Heart left ventricle (tissue), 16 donors: Measurements from ENCODE around the gene WDR62. TPM values are rescaled to one million over a fixed set of nuclear protein-coding genes. Genes with fewer than 3 reads are reported as not detected.
"Not testable (repeated sequence)": the region's sequence is repeated elsewhere in the genome, so short reads cannot be mapped to it uniquely, and the experiment has no call there.

Experiments used
- ATAC-seq, 4 donors: fragments of 200-7000 bp; cut with Tn5 transposase; one replicate each; pipeline ENCODE4 v1.9.1; 2020 to 2022; ENCODE audit warnings: moderate library complexity in 4 of 4, mild to moderate bottlenecking in 3 of 4, moderate number of reproducible peaks in 1 of 4
- DNase-seq, 5 donors: peaks; one replicate each; pipeline ENCODE4 v3.0.0-alpha.2; 2020
- H3K27ac ChIP-seq, 12 donors: fragments of 200-600 bp; sonication (generic) in 4 of 12; one replicate each; pipeline versions ENCODE4 v1.5.0 to v1.8.0; 2016 to 2022; ENCODE audit warnings: mild to moderate bottlenecking in 2 of 12
- H3K27me3 ChIP-seq, 9 donors: fragments of 200-600 bp; sonication (generic) in 2 of 9; one replicate each; pipeline versions ENCODE4 v1.5.1 to v1.8.0; 2016 to 2022; ENCODE audit warnings: mild to moderate bottlenecking in 3 of 9
- H3K36me3 ChIP-seq, 9 donors: fragments of 200-600 bp; sonication (generic) in 2 of 9; one replicate each; pipeline versions ENCODE4 v1.5.0 to v1.8.0; 2018 to 2022; ENCODE audit warnings: mild to moderate bottlenecking in 2 of 9
- H3K4me1 ChIP-seq, 12 donors: fragments of 200-600 bp; sonication (generic) in 4 of 12; one replicate each; pipeline versions ENCODE4 v1.5.0 to v1.8.0; 2016 to 2022; ENCODE audit warnings: mild to moderate bottlenecking in 3 of 12
- H3K4me3 ChIP-seq, 12 donors: fragments of 200-600 bp; sonication (generic) in 4 of 12; one replicate each; pipeline versions ENCODE4 v1.5.0 to v1.8.0; 2017 to 2022; ENCODE audit warnings: mild to moderate bottlenecking in 9 of 12, moderate library complexity in 4 of 12
- H3K9me3 ChIP-seq, 12 donors: fragments of 200-600 bp; sonication (generic) in 4 of 12; one replicate each; pipeline versions ENCODE4 v1.5.0 to v1.8.0; 2016 to 2022; ENCODE audit warnings: mild to moderate bottlenecking in 1 of 12
- CTCF ChIP-seq, 12 donors: fragments of 200-600 bp; sonication (generic) in 4 of 12; IDR thresholded peaks; one replicate each; pipeline versions ENCODE4 v1.5.0 to v1.8.0; 2018 to 2022; ENCODE audit warnings: antibody characterized with exemption in 12 of 12, mild to moderate bottlenecking in 5 of 12
- POLR2A ChIP-seq, 2 donors: fragments of 450-650 bp; IDR thresholded peaks; one replicate each; pipeline ENCODE4 v1.6.1; 2017; ENCODE audit warnings: antibody characterized with exemption in 2 of 2, mild to moderate bottlenecking in 2 of 2, moderate library complexity in 2 of 2
- WGBS, 4 donors: extraction: QIAGEN DNeasy Blood & Tissue Kit in 2 of 4; methylation state at CpG; one replicate each; pipeline versions ENCODE4 v1.1.5 to v1.1.7; 2013 to 2018; 5-methylcytosine and 5-hydroxymethylcytosine counted together
- intact Hi-C, 10 donors: fragments of 100-400 bp; cut with DNase I; formaldehyde crosslinking; loops; one replicate each; pipeline versions ENCODE4 v1.11.1 to v1.14.2; 2022
- polyA plus RNA-seq, 2 donors: library from polyadenylated mRNA; stranded (reverse); fragments of 200-250 nt; gene quantifications; one replicate each; pipeline ENCODE4 v1.2.3, GENCODE V29; 2013
- total RNA-seq, 9 donors: library from RNA; depleted of rRNA in 2 of 9; stranded (reverse); fragments of >200 nt in 2 of 9; fragmentation: NEBNext Ultra II Directional in 3 of 9; extraction: Animal tissue kit (Norgen Biotek cat#: 25700) in 3 of 9; gene quantifications; one replicate each; pipeline versions ENCODE4 v1.1.0 to v1.2.4, GENCODE V29; 2016 to 2023
- donor health status: ischemic (EF 13 %, LVEDD 7.1; RV severe dilation, severe dysfunction).
- donor health status: healthy with polysubstance abuse.
- donor health status: DM: no; HTN: yes; CAD: no.
- donor health status: DM: no; HTN: no; CAD: no.
- donor health status: ischemic (EF 25% LVEDD 6.9; RV normal size, moderate dysfunction).
- donor health status: ischemic (EF 25% LVEDD 5.7; RV mildly dilated, moderate dysfunction).
- donor health status: healthy.
- donor health status: DM: yes; HTN: yes; CAD: no.
- donor health status: ischemic (EF 35%, LVEDD 5.7; RV mildly dilated, moderate dysfunction).
- donor health status: nonischemic (EF 11% LVEDD 7.7; RV severe dilation, severe dysfunction).
- donor health status: DM: yes; HTN: yes; CAD: no.
- donor health status: PGD.
- donor health status: ischemic (EF 29% LVEDD 5.4; RV normal size, mild dysfunction).
- donor health status: nonischemic (EF 23%, LVEDD 6.1; RV moderate dilation, normal function).

The WDR62 gene
- total and polyA plus RNA-seq, 11 donors, result 1.4 to 24.3 (median 7.7) TPM

- H3K36me3 ChIP-seq, result peaks cover 0 to 3% (median 0%) of the 10 kb centered on the region in 9 donors
- no peak for ATAC-seq
- no peaks in the 10 kb centered on the region for H3K4me1 ChIP-seq
- H3K27ac ChIP-seq, result no peak overlapping the region
- TF ChIP-seq CTCF (IDR thresholded peaks at IDR 0.05), result no peak
- no peak for TF ChIP-seq POLR2A (IDR thresholded peaks at IDR 0.05)
- H3K4me3 ChIP-seq, result no peak overlapping the region
- H3K27me3 ChIP-seq, result no peaks in the 10 kb centered on the region
- intact Hi-C loops, result loop anchor here in 4 of 10 donors (5.0 kb wide), 3 partner anchors 32 to 107 kb away; no protein-coding TSS in a partner anchor
- no peaks in the 10 kb centered on the region for H3K9me3 ChIP-seq
- 87 to 99% (median 95%) methylated on average over 8 of the region's 8 CpGs for WGBS, 4 donors
- no peak for DNase-seq
These were observed 10.1 kb downstream of the WDR62 start for GRCh38 chr19:36064826-36065225.

GRCh38 chr19:36067681-36068080, 13.0 kb downstream of the WDR62 start:
- H3K27me3 ChIP-seq, result no peaks in the 10 kb centered on the region
- intact Hi-C loops, result loop anchor here in 1 of 10 donors (5.0 kb wide), 1 partner anchor 35 kb away; no protein-coding TSS in a partner anchor
- ATAC-seq (no peak), DNase-seq (no peak)
- no peaks in the 10 kb centered on the region for H3K36me3 ChIP-seq
- H3K4me3 ChIP-seq, result no peak overlapping the region
- H3K9me3 ChIP-seq, result no peaks in the 10 kb centered on the region
- H3K27ac ChIP-seq, result no peak overlapping the region
- no peaks in the 10 kb centered on the region for H3K4me1 ChIP-seq
- 93 to 98% (median 95%) methylated on average over 11 of the region's 11 CpGs for WGBS, 4 donors
- no peak for TF ChIP-seq POLR2A (IDR thresholded peaks at IDR 0.05)
- TF ChIP-seq CTCF (IDR thresholded peaks at IDR 0.05), result no peak

- WGBS, 4 donors, result 97 to 99% (median 98%) methylated on average over 17 to 54 of the region's 57 CpGs
- H3K27me3 ChIP-seq, H3K27ac ChIP-seq, H3K36me3 ChIP-seq, H3K4me1 ChIP-seq, ATAC-seq, H3K9me3 ChIP-seq, DNase-seq, H3K4me3 ChIP-seq: not testable (repeated sequence)
- intact Hi-C loops, result loop anchor here in 1 of 10 donors (5.0 kb wide), 1 partner anchor 33 kb away; no protein-coding TSS in a partner anchor
These were observed 14.3 kb downstream of the WDR62 start for GRCh38 chr19:36068810-36069499.

- H3K27me3 ChIP-seq, result no peaks in the 10 kb centered on the region
- no peaks in the 10 kb centered on the region for H3K9me3 ChIP-seq
- ATAC-seq (no peak), DNase-seq (no peak)
- H3K4me3 ChIP-seq, result no peak overlapping the region
- no peaks in the 10 kb centered on the region for H3K4me1 ChIP-seq
- intact Hi-C loops, result no loop called here
- peaks cover 0 to 3% (median 0%) of the 10 kb centered on the region in 9 donors for H3K36me3 ChIP-seq
- TF ChIP-seq CTCF (IDR thresholded peaks at IDR 0.05), result no peak
- no peak for TF ChIP-seq POLR2A (IDR thresholded peaks at IDR 0.05)
- 66 to 80% (median 77%) methylated on average over 8 of the region's 8 CpGs for WGBS, 4 donors
- H3K27ac ChIP-seq, result no peak overlapping the region
These were observed 17.4 kb downstream of the WDR62 start for GRCh38 chr19:36072081-36072480.
